22Rv1 (cell line): ENCODE data around the gene BRD7.

Source experiments
- ZFX ChIP-seq: fragments of 450-650 bp; IDR thresholded peaks from 2 replicates; pipeline ENCODE4 v1.6.1; 2017; ENCODE audit warnings: antibody characterized with exemption, borderline replicate concordance
- TF ChIP-seq, protein P1 (sequence below): fragments of 450-650 bp; IDR thresholded peaks from 2 replicates; pipeline ENCODE4 v1.5.1; 2017; ENCODE audit warnings: mild to moderate bottlenecking

DNA sequence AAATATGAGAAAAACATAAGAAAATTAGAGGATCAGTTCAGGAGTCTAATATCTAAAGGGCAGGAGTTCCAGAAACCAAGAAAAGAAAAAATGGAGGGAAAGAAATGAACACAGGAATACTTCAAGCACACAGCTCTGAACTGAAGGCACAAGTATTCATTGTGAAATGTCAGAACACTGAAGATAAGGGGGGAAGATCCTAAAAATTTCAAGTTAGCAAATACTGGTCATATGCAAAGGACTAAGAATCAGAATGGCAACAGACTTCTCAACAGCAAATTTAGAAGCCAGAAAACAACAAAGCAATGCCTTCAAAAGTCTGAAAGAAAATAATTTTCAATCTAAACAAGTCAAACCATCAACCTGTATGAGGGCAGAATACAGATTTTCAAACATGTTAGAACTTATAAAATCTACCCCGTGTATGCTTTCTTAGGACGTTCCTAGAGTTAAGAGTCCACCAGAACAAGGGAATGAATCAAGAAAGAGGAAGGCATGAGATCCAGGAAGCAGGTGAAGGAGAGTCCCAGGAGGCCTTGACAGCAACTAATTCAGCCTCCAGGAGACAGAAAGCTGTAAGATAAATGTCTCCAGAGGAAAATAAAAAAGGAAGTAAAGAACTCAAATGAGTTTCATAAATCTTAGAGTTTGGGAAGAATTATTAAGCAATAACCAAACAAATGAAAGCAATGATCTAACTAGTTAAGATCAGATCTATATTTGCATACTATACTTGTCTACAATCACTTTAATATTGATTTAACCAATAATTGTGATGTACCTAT, 2.8 kb downstream of the BRD7 start:
- TF ChIP-seq, protein P1, sequence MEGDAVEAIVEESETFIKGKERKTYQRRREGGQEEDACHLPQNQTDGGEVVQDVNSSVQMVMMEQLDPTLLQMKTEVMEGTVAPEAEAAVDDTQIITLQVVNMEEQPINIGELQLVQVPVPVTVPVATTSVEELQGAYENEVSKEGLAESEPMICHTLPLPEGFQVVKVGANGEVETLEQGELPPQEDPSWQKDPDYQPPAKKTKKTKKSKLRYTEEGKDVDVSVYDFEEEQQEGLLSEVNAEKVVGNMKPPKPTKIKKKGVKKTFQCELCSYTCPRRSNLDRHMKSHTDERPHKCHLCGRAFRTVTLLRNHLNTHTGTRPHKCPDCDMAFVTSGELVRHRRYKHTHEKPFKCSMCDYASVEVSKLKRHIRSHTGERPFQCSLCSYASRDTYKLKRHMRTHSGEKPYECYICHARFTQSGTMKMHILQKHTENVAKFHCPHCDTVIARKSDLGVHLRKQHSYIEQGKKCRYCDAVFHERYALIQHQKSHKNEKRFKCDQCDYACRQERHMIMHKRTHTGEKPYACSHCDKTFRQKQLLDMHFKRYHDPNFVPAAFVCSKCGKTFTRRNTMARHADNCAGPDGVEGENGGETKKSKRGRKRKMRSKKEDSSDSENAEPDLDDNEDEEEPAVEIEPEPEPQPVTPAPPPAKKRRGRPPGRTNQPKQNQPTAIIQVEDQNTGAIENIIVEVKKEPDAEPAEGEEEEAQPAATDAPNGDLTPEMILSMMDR, result no peak
- no peak for TF ChIP-seq ZFX
